Activated T-helper 1 cell treated with anti-CD3 and anti-CD28 coated beads, Interleukin-2, amount 50 U/mL, for 16 hours (primary cell): ENCODE measurements around the gene FAM32A.

ENCODE experiments used
- DNase-seq, 2 donors: peaks; one replicate each; pipeline ENCODE4 v3.0.0-alpha.2; 2020; ENCODE audit warnings: low read depth in 1 of 2, low spot score in 1 of 2

The FAM32A gene

GRCh38 chr19:16185123-16185767 lies at the start of gene FAM32A:
TSS of gene FAM32A (plus strand) at chr19:16185410. CDS start at chr19:16185443, 33 bp downstream.
- DNase-seq = peak; percentile 95 to 99

- DNase-seq = no peak
These were observed 49.6 kb upstream of the FAM32A start for GRCh38 chr19:16135430-16136127.

DNA sequence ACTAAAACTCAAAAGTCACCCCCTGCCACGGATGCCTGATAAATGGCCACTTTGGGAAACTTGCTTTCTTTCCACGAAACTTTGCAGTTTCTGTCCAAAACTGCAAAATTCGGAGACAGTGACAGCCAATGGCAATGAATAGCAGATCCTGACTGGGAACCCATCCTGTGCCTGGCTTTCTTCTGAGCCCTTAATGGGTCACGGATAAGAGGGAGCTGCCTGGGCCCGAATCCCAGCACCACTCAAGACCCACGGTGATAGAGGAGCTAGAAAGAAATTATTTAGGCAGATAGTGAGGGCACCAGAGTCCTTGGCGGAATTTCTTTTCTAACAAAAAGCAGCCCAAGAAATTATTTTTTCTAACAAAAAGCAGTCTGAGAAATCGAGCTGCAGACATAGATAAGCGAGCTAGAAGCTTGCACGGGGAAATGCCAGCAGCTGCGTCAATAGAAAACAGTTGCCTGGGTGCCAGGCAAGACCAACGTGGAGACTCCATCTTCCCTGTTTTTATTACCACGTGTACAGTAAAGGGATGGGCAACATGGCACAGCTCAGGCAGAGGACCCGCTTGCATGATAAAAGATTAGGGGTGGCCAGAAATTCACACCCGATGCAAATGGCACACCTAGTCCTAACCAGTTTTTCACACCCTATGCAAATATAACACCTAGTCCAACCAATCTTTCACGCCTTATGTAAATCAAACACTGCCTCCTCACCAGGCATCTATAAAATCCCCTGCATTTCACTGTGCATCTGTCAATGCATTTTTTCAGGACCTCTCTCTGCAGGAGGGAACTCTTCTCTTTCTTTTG lies 48.8 kb upstream of the FAM32A start:
- no peak for DNase-seq

DNA sequence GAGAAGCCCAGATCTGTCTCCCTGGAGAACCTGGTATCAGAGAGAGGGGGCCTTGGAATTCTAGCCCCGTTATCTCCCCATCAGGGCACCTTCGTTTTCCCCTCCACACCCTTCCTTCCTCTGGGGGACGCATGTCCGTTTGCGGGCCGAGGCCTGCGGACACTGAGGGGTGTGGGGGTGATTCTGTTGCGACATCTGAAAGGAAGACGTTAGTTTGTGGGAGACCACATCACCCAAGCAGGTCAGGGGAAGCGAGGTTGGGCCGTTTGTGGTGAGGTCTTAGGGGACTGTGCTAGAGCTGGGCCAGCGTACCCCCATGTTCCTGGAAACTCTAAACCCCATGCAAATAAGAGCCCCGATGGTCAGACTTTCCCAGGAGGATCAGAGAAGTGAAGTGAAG lies 45.5 kb upstream of the FAM32A start:
- no peak for DNase-seq

- DNase-seq = no peak
These were observed 44.2 kb upstream of the FAM32A start for GRCh38 chr19:16141043-16141442.

- DNase-seq = no peak
These were observed 43.1 kb upstream of the FAM32A start for GRCh38 chr19:16142032-16142580.

- DNase-seq = peak; percentile 54 to 60
These were observed 41.6 kb upstream of the FAM32A start, which contains the start of gene HSH2D for GRCh38 chr19:16143399-16144215. TSS of gene HSH2D (plus strand) at chr19:16143685. CDS start at chr19:16148751, 5,066 bp downstream.

- no peak for DNase-seq
These were observed 41.0 kb upstream of the FAM32A start for GRCh38 chr19:16144216-16144581.

GRCh38 chr19:16146112-16146511 lies 39.1 kb upstream of the FAM32A start:
- no peak for DNase-seq

DNA sequence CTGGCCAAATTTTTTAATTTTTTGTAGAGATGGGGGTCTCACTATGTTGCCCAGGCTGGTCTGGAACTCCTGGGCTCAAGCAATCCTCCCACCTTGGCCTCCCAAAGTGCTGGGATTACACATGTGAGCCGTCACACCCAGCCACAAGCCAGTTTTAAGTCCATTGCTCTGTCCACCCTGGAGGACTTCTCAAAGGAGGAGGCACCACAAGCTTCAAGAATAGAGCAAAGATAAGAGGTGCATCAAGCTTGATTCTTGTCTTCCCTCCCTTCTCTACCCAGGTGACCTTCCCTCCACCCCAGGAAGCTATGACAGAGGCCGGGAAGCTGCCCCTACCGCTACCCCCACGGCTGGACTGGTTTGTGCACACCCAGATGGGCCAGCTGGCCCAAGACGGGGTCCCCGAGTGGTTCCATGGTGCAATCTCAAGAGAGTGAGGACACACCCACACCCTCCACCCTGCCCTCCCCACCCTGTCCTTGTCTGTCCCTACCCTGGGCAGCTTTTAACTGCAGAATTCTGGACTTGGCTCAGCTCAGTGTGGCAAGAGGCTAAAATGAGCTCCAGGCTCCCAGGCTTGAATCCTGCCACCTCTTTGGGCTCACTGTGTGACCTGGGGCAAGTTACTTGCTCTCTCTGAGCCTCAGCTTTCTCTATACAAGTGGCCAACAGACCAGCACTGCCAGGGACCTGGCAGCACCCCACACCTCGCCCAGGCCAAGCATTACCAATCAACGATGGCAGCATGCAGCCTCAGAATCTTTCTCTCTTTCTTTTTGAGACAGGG lies 36.6 kb upstream of the FAM32A start:
- DNase-seq = no peak

DNA sequence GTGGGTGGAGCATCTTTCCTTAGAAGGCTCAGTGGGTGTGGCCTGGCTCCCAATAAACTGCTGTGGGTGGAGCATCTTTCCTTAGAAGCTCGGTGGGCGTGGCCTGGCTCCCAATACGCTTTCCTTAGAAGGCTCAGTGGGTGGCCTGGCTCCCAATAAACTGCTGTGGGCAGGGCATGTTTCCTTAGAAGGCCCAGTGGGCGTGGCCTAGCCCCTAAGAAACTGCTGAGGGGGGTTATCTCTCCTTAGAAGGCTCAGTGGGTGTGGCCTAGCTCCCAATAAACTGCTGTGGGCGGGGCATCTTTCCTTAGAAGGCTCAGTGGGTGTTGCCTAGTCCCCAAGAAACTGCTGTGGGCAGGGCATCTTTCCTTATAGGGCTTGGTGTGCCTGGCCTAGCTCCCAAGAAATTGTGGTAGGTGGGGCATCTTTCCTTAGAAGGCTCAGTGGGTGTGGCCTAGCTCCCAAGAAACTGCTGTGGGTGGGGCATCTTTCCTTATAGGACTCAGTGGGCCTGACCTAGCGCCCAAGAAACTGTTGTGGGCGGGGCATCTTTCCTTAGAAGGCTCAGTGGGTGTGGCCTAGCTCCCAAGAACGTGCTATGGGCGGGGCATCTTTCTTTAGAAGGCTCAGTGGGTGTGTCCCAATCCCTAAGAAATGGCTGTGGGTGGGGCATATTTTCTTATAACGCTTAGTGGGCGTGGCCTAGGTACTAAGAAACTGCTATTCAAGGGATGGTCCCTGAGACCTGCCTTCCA lies 31.5 kb upstream of the FAM32A start:
- no peak for DNase-seq

DNA sequence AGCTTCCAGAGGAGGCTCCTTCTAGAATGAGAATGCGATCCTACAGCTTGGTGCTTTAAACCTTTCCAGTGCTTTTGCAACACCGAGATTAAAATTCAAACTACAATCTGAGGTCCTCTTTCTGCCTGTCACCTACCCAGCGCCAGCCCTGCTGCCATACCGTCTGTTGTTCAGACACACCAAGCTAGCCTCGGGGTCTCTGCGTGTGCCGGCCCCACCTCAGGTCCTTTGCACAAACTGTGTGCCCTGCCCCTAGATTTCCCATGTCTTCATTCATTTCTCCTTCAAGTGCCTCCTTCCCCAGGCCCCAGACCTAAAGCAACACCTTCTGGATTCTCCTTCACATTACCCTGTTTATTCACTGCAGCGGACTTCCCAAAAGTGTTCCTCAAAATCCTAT lies 30.7 kb upstream of the FAM32A start:
- DNase-seq = no peak

DNA sequence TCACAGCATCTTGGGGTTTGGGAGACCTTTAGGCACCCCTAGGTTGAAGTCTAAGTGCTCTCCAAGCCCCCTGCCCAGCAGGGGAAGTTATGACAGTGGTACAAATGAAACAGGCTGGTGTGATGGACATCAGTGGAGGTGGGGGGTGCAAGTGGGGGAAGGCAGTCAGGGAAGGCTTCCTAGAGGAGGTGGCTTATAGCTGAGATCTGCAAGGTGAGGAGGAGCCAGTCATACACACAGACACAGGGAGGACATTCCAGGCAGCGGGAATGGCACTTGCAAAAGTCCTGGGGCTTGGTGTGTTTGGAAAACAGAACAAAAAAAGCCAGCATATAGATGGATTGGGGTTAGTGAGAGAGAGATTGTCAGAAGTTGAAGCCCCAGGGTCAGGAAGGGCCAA lies 30.1 kb upstream of the FAM32A start:
- DNase-seq = no peak

DNA sequence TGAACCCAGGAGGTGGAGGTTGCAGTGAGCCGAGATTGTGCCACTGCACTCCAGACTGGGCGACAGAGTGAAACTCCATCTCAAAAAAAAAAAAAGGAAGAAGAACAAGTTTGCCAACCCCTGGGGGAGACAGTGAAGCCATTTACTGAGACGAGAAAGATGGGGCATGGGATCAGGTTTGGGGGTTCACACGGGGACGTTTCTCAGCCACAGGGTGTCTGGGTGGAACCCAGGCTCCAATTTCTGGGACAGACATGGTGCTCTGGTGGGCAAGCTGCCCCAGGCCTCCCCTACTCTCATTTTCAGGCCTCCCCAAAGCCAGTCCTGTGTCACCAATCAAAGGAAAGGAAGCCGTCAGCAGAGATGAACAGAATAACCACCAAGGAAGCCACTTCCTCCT lies 28.3 kb upstream of the FAM32A start:
- DNase-seq = no peak

GRCh38 chr19:16157601-16158000 lies 27.6 kb upstream of the FAM32A start:
- no peak for DNase-seq

DNA sequence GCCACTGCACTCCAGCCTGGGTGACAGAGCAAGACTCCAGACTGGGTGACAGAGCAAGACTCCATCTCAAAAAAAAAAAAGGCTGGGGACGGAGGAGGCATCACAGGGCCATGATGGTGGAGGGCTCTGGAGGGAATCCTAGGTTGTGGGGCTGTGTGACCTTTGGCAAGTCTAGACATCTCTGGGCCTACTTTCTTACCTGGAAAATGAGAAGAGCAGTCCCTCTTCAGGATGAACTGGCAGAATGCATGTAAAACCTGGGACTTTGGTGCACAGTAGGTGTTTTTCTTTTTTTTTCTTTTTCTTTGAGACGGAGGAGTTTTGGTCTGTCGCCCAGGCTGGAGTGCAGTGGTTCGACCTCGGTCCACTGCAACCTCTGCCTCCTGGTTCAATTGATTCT lies 25.6 kb upstream of the FAM32A start:
- no peak for DNase-seq

DNA sequence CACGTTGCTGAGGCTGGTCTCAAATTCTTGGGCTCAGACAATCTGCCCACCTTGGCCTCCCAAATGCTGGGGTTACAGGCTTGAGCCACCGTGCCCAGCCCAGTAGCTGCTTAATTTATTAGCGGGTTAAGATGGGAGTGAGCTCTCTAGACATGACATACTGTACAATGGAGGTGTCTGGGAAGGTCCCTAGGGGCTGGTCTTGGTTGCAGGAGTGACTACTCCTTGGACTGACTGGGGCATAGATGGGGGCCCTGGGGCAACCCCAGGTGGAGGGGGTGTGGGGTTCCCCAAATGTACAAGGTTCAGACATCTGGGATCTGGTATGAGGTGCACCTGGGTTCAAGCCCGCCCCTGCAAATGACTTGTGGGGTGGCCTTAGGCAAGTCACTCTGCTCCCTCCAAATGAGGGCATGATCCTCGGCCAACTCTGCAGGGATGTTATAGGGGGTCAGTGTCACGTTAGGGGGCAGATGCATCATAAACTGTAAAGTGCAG lies 24.7 kb upstream of the FAM32A start:
- no peak for DNase-seq

- no peak for DNase-seq
These were observed 24.2 kb upstream of the FAM32A start for GRCh38 chr19:16160943-16161560.

- DNase-seq = no peak
These were observed 23.4 kb upstream of the FAM32A start for GRCh38 chr19:16161840-16162239.
